Measurements from ENCODE around the gene ADAMTS6.

Gene ADAMTS6

GRCh38 chr5:65480306-65480865 lies 1.3 kb downstream of the ADAMTS6 start:
- no peaks in the 10 kb centered on the region for H3K9me3 Mint-ChIP-seq (ENCODE audit: low read depth)
- H3K27me3 Mint-ChIP-seq = no peaks in the 10 kb centered on the region
- H3K4me1 Mint-ChIP-seq (ENCODE audit: low read depth) = peaks cover 12% of the 10 kb centered on the region
- H3K27ac Mint-ChIP-seq = no peak overlapping the region
- no peak overlapping the region for H3K4me3 Mint-ChIP-seq
- no peaks in the 10 kb centered on the region for H3K36me3 Mint-ChIP-seq

DNA sequence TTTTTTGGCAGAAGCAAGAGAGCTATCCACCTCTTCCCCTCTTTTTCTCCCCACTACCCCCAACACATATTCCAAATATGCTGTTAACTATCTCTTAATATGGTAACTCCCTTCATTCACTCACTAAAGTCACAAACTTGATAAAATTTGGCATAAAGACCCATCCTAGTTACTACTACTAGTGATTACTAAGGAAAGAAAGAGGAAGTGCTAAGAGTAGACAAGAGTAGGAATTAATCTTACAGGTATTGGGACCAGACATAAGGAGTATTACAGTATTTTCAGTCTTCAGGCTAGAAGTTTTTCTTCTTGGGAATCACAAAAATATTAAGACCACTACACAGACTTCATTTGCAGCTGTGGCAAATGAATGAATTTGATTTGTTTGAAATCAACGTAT lies 2.2 kb downstream of the ADAMTS6 start:
- Mint-ChIP-seq H3K9me3 (ENCODE audit: low read depth) (no peaks in the 10 kb centered on the region), H3K4me1 (ENCODE audit: low read depth) (peaks cover 12% of the 10 kb centered on the region), H3K4me3 (no peak overlapping the region), H3K27ac (no peak overlapping the region), H3K36me3 (no peaks in the 10 kb centered on the region), H3K27me3 (no peaks in the 10 kb centered on the region)

GRCh38 chr5:65478336-65478735 lies 3.4 kb downstream of the ADAMTS6 start:
- H3K27ac Mint-ChIP-seq = no peak overlapping the region
- H3K4me3 Mint-ChIP-seq = no peak overlapping the region
- no peaks in the 10 kb centered on the region for H3K36me3 Mint-ChIP-seq

DNA sequence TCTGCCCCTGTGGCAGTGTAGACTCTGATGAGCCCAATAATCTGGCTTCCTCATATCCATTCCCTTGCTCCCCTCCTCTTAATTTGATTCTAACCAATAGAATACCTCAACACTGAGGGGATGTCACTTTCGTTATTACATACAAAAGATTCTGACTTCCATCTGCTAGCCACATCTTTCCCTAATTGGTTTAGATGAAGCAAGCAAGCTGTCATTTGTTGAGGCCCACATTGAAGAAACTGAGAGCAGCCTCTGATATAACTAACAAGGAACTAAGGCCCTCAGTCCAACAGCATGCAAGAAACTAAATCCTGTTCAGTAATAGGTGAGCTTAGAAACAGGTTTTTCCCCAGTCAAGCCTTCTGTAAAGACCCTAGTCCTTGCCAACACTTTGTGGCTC lies 5.8 kb downstream of the ADAMTS6 start:
- Mint-ChIP-seq H3K27me3 (no peaks in the 10 kb centered on the region), H3K4me1 (ENCODE audit: low read depth) (peaks cover 2% of the 10 kb centered on the region), H3K9me3 (ENCODE audit: low read depth) (no peaks in the 10 kb centered on the region), H3K27ac (no peak overlapping the region), H3K36me3 (no peaks in the 10 kb centered on the region), H3K4me3 (no peak overlapping the region)

More at GRCh38 chr5:65478336-65478735, 3.4 kb downstream of the ADAMTS6 start:
- H3K9me3 Mint-ChIP-seq (ENCODE audit: low read depth) = no peaks in the 10 kb centered on the region
- no peaks in the 10 kb centered on the region for H3K27me3 Mint-ChIP-seq
- peaks cover 11% of the 10 kb centered on the region for H3K4me1 Mint-ChIP-seq (ENCODE audit: low read depth)

- no peaks in the 10 kb centered on the region for H3K9me3 Mint-ChIP-seq (ENCODE audit: low read depth)
- H3K36me3 Mint-ChIP-seq = no peaks in the 10 kb centered on the region
- no peak overlapping the region for H3K4me3 Mint-ChIP-seq
- H3K4me1 Mint-ChIP-seq (ENCODE audit: low read depth) = peaks cover 2% of the 10 kb centered on the region
- no peak overlapping the region for H3K27ac Mint-ChIP-seq
- no peaks in the 10 kb centered on the region for H3K27me3 Mint-ChIP-seq
Observed at GRCh38 chr5:65475336-65475735, 6.4 kb downstream of the ADAMTS6 start.

DNA sequence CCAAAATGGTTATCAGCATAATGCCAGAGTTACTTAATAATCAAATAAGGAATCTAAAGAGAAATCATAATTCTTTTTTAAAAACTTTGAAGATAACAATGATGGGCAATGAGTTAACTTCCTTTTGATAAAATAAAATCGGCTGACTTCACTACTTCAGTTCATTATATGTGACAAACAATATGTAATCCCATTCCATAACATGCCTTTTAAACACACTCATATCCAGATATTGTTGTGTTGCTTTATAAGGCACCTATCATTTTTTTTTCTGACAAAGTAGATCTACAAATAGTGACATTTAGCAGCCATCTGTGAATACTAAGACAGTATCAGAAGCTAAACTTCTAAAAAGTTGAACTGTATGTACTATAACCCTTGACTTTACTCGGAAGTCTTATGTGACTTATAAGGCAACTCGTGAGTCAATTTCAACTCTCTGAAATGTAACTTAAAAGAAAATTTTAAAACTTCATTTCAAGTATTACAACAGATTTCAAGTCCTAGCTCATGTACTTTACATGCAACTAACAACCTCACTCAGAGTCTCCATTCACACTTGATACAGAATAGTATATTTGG lies 7.5 kb downstream of the ADAMTS6 start:
- no peak overlapping the region for H3K27ac Mint-ChIP-seq
- H3K36me3 Mint-ChIP-seq = no peaks in the 10 kb centered on the region
- H3K4me1 Mint-ChIP-seq (ENCODE audit: low read depth) = peaks cover 2% of the 10 kb centered on the region
- no peak overlapping the region for H3K4me3 Mint-ChIP-seq
- no peaks in the 10 kb centered on the region for H3K27me3 Mint-ChIP-seq
- H3K9me3 Mint-ChIP-seq (ENCODE audit: low read depth) = no peaks in the 10 kb centered on the region

DNA sequence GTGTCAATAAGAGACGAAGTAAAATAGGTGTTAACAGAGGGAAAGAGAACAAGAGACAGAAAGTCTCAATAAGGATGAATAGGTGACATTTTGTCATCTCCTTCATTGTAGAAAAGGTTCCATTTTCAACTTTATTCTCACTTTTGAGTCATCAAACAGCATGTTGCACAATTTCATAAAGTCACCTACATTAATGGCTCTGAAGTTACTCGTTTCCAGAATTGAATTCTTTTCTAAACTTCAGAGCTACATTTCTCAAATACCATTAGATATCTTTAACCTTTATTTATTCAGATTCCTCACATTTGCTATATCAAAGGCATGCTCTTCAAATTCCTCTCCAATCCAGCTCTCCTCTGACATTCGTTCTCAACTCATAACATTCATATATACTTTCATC lies 13.1 kb downstream of the ADAMTS6 start:
- no peaks in the 10 kb centered on the region for H3K4me1 Mint-ChIP-seq (ENCODE audit: low read depth)
- no peaks in the 10 kb centered on the region for H3K36me3 Mint-ChIP-seq
- H3K27me3 Mint-ChIP-seq = no peaks in the 10 kb centered on the region
- H3K9me3 Mint-ChIP-seq (ENCODE audit: low read depth) = no peaks in the 10 kb centered on the region
- no peak overlapping the region for H3K4me3 Mint-ChIP-seq
- no peak overlapping the region for H3K27ac Mint-ChIP-seq

- H3K27ac Mint-ChIP-seq = no peak overlapping the region
- no peaks in the 10 kb centered on the region for H3K27me3 Mint-ChIP-seq
- no peak overlapping the region for H3K4me3 Mint-ChIP-seq
- H3K9me3 Mint-ChIP-seq (ENCODE audit: low read depth) = no peaks in the 10 kb centered on the region
- peaks cover 6% of the 10 kb centered on the region for H3K36me3 Mint-ChIP-seq
- H3K4me1 Mint-ChIP-seq (ENCODE audit: low read depth) = no peaks in the 10 kb centered on the region
Observed at GRCh38 chr5:65462139-65462705, 19.5 kb downstream of the ADAMTS6 start.

- H3K4me3 Mint-ChIP-seq = no peak overlapping the region
- H3K9me3 Mint-ChIP-seq (ENCODE audit: low read depth) = no peaks in the 10 kb centered on the region
- H3K27me3 Mint-ChIP-seq = no peaks in the 10 kb centered on the region
- H3K4me1 Mint-ChIP-seq (ENCODE audit: low read depth) = no peaks in the 10 kb centered on the region
- peaks cover 6% of the 10 kb centered on the region for H3K36me3 Mint-ChIP-seq
- H3K27ac Mint-ChIP-seq = no peak overlapping the region
Observed at GRCh38 chr5:65461490-65461889, 20.2 kb downstream of the ADAMTS6 start.

- no peaks in the 10 kb centered on the region for H3K9me3 Mint-ChIP-seq (ENCODE audit: low read depth)
- no peaks in the 10 kb centered on the region for H3K27me3 Mint-ChIP-seq
- H3K36me3 Mint-ChIP-seq = peaks cover 6% of the 10 kb centered on the region
- no peak overlapping the region for H3K4me3 Mint-ChIP-seq
- no peak overlapping the region for H3K27ac Mint-ChIP-seq
- no peaks in the 10 kb centered on the region for H3K4me1 Mint-ChIP-seq (ENCODE audit: low read depth)
Observed at GRCh38 chr5:65459995-65460394, 21.7 kb downstream of the ADAMTS6 start.

DNA sequence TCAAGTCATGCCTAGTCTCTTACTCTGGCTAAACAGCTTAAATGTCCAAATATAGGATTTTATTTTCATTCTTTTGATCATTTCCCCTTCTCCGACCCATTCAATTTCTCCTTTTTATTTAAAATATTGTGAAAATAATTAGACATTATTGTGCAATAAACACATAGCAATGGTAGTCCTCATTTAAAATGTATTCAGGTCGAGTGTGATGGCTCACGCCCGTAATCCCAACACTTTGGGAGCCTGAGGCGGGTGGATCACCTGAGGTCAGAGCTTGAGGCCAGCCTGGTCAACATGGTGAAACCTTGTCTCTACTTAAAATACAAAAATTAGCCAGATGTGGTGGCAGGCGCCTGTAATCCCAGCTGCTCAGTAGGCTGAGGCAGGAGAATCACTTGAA lies 26.7 kb downstream of the ADAMTS6 start:
- Mint-ChIP-seq H3K9me3 (ENCODE audit: low read depth) (peaks cover 4% of the 10 kb centered on the region), H3K27me3 (no peaks in the 10 kb centered on the region), H3K27ac (no peak overlapping the region), H3K4me1 (ENCODE audit: low read depth) (no peaks in the 10 kb centered on the region), H3K36me3 (peaks cover 21% of the 10 kb centered on the region), H3K4me3 (no peak overlapping the region)

GRCh38 chr5:65451436-65451835 lies 30.3 kb downstream of the ADAMTS6 start:
- Mint-ChIP-seq H3K36me3 (peaks cover 16% of the 10 kb centered on the region), H3K4me1 (ENCODE audit: low read depth) (no peaks in the 10 kb centered on the region), H3K4me3 (no peak overlapping the region), H3K27me3 (no peaks in the 10 kb centered on the region), H3K9me3 (ENCODE audit: low read depth) (peaks cover 4% of the 10 kb centered on the region), H3K27ac (no peak overlapping the region)

DNA sequence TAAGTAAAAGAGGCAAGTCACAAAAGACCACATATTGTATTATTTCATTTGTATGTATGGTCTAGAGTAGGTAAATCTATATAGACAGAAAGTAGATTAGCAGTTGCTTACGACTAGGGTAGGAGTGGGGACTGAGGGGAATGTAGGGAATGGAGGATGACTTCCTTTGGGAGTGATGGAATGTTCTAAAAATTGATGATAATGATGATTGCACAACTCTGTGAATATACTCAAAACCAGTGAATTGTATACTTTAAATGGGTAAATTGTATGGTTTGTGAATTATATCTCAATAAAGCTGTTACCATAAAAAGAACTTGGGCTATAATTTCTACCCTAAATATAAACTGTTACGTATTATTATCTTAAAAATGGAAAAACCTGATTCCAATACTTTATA lies 35.0 kb downstream of the ADAMTS6 start:
- Mint-ChIP-seq H3K27ac (no peak overlapping the region), H3K4me1 (ENCODE audit: low read depth) (no peaks in the 10 kb centered on the region), H3K36me3 (peaks cover 11% of the 10 kb centered on the region), H3K27me3 (no peaks in the 10 kb centered on the region), H3K4me3 (no peak overlapping the region), H3K9me3 (ENCODE audit: low read depth) (no peaks in the 10 kb centered on the region)

DNA sequence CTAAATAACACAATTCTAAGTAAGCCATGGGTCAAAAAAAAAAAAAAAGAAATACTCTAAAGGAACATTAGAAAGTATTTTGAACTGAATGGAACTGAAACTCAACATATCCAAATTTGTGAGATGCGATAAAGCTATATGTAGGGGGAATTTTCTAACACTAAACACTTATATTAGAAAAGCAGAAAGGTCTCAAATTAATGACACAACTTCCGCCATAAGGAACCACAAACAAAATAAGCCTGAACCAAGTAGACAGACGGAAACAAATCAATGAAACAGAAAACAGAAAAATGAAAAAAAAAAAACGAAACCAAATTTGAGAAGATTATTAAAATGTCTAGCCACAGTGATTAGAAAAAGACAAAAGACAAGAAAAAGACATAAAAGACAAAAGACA lies 39.9 kb downstream of the ADAMTS6 start:
- H3K9me3 Mint-ChIP-seq (ENCODE audit: low read depth) = no peaks in the 10 kb centered on the region
- peaks cover 6% of the 10 kb centered on the region for H3K36me3 Mint-ChIP-seq
- no peak overlapping the region for H3K4me3 Mint-ChIP-seq
- no peaks in the 10 kb centered on the region for H3K27me3 Mint-ChIP-seq
- H3K27ac Mint-ChIP-seq = no peak overlapping the region
- H3K4me1 Mint-ChIP-seq (ENCODE audit: low read depth) = no peaks in the 10 kb centered on the region

DNA sequence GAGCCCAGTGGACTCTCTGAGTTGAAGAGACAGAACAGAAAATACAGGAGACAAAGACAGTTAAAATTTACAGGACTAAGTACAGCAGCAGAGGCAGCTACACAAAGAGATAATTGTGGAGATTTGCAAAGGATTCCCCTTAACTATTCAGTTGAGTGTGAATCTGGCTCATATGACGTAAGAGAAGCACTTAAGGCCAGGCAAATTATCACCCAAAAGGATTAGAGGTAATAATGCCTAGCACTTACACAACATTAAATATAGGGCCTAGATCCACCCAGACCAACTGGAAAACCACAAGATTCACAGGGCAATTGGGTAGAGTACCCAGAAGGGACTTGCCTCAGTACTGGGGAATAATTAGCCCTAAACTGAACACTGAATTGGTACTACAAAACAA lies 41.3 kb downstream of the ADAMTS6 start:
- Mint-ChIP-seq H3K36me3 (peaks cover 4% of the 10 kb centered on the region), H3K4me3 (no peak overlapping the region), H3K27me3 (no peaks in the 10 kb centered on the region), H3K27ac (no peak overlapping the region), H3K4me1 (ENCODE audit: low read depth) (no peaks in the 10 kb centered on the region), H3K9me3 (ENCODE audit: low read depth) (no peaks in the 10 kb centered on the region)

- no peaks in the 10 kb centered on the region for H3K4me1 Mint-ChIP-seq (ENCODE audit: low read depth)
- no peak overlapping the region for H3K27ac Mint-ChIP-seq
- H3K4me3 Mint-ChIP-seq = no peak overlapping the region
- H3K27me3 Mint-ChIP-seq = no peaks in the 10 kb centered on the region
- peaks cover 10% of the 10 kb centered on the region for H3K36me3 Mint-ChIP-seq
- no peaks in the 10 kb centered on the region for H3K9me3 Mint-ChIP-seq (ENCODE audit: low read depth)
Observed at GRCh38 chr5:65434122-65434521, 47.6 kb downstream of the ADAMTS6 start.
